GM18861 (cell line): ENCODE results near the gene RHOU.

Source experiments
- ATAC-seq: cut with Tn5 transposase; IDR thresholded peaks from one replicate; pipeline ENCODE4 v1.9.1; 2021; ENCODE audit not compliant: unreplicated experiment

Gene RHOU

DNA sequence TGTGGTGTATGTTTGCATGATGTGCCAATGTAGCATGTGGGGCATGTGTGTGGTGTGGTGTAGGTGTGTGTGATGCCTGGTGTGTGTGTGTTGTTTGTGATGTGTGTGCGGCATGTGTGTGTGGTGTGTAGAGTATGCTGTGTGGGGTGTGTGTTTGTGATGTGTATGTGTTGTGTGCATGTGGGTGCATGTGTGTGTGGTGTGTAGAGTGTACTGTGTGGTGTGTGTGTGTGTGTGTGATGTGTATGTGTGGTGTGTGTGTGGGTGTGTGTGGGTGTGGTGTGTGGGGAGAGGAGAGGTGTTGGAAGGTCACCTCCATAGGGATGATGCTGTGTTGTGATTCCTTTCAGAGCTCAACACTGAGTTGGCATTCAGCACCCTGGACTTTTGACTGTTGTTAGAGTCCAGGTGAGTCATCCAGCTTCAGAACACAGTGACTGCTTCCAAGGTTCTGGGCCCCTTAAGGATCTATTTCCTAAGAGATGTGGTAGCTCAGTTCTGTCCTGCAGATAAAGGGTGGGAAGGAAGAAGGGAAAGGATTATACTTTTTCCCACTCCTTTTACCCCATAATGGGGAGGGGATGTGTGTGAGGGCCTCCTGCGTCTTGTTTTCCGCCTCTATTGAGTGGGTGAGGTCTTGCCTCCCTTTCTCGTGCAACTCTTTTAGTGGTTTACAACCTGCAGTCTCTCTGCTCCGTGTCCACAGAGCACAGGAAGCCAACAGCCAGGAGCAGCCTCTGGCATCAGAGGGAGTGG lies 47.6 kb downstream of the RHOU start:
- ATAC-seq = no peak

DNA sequence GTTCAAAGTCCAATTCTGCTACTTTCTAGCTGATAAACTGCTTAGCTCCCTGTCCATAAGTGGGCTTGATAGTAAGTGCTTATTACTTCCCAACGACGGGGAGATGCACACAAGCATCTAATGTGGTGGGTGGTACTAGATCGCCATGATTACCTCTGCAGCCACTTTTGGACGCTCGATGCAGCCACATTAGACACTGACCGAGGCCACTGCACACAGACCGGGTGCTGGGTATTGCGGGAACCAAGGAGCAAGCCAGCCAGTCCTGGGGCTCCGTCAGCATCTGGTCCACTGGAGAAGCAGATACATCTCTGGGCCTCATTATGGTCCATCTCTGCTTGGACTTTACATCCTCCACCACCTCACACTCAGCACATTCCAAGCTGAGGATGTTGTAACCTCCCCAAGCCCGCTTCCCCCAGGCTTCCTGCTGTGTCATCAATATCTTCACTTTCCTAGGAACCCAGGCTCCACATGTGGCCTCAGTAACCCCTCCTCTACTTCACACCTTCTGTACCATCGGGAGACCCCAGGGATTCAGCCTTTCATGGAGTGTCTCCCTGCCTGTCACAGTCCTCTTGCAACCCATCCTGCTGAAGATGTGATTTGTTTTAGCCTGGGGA lies 48.2 kb downstream of the RHOU start:
- no peak for ATAC-seq

DNA sequence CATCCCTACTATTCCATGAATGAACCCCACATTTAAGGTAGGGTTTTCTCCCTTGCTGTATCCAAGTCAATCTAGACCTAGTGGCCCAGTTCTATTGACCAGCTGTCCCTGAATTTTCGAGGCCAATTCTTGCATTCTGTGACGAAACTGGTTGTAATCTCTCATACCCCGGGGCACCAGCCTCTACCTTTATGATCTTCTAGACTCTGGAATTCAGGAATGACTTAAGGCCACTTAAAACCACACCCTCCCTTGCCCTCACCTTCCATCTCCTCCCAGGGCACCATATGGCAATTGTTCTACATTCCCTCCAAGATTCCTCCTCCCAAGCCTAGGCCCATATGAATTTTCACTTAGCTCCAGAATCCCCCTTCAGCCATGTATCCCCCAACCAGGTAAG lies 48.9 kb downstream of the RHOU start:
- ATAC-seq = no peak

DNA sequence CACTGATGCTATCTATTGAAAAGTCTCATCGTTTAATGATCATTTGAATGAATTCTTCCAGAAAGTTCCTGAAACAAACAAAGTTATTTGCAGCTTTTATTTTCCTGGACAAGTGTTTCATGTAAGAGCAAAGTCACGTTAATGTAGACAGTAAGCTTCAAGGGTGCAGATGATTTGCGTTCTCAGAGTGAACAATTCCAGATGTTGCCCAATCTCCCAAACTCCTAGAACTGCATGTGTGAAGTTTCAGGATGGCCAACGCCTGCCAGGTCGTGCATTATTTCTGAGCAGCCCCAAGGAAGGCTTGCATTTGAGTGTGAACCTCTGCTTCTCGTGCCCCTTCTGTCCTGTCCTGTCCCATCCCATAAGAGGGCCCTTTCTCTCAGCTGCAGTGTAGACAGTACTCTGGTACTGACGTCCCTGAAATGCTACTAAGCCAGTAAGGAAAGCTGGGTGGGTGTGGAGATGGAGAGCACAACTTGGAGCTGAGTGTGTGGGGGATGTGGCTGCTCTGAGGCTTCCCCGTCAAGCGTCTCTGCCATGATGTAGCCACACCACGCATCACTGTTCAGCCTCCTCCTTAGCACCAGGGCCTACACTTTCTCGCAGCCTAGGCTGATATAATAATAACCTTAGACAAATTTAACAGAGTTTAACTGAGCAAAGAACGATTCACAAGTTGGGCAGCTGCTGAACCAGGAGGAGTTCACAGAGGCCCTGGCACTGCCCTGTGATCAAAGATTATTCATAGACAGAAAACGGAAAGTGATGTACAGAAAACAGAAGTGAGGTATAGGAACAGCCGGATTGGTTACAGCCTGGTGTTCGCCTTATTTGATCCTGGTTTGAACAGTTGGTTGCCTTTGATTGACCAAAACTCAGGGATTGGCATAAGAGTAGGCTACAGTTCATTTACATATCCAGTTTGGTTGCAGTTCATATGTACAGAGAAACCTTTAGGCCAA lies 50.4 kb downstream of the RHOU start:
- no peak for ATAC-seq

DNA sequence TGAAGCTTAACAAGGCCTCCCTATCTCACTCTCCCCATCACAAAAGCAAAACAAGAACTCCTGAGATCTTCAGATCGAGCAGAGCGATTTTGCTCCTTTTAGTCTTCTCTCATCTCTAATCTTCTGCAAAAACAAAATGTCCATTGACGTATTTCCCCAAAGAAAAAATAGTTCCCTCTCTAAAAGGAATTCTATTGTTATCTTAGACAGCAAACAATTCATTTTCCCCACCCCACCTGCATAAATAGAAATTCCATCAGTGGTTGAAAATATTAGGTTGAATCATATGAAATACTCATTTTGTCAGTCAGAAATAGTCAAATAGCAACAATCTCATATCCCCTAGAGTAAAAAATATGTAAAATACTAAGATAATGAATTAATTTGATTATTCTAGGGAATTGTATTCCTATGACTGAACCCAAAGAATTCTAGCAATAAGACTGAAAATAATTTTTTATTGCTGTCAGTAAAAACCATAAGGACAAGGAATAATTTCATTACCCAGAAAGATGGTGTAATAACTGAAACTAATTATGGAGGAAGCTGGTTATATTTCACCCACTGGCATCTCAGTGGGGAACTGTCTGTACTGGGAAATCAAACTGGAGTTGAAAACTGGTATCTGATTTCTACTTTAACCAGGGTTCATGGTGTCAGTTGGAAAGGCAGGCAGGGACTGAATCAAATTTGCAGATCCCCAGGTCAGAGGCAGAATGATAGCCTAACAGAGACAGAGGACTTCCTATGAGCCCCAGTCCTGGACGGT lies 51.3 kb downstream of the RHOU start:
- no peak for ATAC-seq

DNA sequence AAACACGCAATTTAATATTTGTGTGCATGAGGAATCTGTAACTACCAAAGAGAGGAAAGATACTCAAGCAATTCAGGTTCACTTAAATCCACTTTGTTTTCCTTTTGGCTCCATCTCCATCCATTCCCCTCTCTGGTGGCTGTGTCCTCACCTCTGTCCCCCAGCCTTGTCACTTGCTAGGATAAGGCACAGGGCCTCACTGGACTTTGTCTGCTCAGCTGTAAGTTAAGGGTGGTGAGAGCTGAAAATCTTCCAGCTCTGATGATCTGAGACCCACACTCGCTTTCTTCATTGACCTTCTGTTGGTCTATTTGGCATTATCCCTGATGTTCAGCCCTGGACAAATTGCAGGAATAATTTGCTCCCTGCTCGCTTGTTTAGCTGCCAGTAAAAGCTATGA lies 56.5 kb downstream of the RHOU start:
- ATAC-seq = no peak

DNA sequence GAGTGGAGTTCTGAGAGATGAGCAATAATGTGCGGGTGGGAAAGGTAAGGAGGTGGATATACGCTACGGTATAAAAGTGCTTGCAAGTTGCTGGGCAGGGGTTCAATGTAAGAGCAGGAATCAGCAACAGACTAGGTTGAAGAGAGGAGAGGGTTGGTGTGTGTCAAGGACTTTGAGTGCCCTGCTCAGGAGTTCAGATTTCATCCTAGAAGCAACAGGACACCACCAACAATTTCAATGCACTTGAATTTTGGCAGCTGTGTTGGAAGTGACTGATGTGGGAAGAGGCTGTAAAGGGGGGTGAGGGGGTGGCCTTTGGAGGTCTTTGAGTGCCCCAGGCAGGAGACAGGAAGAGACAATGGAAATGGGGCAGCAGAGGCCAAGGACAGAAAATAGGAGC lies 57.3 kb downstream of the RHOU start:
- ATAC-seq = no peak

DNA sequence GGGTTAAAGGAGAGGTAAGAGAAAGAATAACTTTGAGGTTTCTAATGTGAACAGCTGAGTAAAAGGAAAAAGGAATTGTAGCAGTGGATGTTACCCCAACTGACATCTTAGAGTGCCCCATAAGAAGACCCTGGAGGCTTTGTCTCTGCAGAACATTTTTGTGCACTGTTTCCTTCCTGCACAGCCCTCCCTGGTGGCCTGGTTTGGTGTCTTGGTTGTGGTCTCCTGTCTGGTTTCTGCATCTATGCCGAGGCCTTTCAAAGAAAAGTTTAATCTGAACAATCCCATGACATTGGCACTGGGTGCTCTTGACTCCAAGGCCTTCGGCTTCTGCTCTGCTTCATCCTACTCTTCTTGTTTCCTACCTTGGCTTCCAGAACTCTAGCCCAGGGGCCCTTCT lies 57.8 kb downstream of the RHOU start:
- no peak for ATAC-seq

DNA sequence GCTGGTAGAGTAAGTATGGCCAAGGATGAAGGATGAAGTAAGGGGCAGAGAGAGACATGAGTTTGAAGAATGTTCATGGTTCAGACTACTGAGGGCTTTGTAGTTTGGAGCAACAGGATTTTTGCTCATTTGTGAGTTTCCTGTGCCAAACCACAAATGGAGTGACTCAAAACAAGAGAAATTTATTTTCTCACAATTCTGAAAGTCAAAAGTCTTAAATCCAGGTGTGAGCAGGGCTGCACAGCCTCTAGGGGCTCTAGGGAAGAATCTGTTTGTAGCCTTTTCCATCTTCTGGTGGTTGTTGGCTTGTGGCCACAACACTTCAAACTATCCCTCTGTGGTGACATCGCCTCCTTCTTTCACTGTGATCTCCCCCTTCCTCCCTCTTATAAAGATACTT lies 58.9 kb downstream of the RHOU start:
- peak; percentile 65 for ATAC-seq

DNA sequence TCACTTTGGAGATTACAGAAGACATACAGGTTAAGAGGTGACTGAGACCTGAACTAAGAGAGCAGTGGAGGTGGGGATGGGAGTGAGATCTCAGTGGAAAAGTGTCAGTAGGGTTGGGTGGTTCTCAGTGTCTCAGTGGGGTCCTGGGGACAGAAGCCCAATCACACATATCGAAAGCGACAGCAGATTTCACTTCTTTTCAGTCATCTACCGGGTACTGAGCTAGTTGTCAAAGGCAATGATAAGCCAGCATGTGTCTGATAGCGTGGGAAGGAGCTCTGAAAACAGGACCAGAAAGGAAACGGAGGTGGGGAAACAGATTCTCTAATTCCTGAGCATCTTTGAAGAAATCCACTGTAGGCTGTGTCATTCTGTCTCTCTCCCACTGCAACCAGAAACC lies 59.5 kb downstream of the RHOU start:
- ATAC-seq = peak; percentile 41

DNA sequence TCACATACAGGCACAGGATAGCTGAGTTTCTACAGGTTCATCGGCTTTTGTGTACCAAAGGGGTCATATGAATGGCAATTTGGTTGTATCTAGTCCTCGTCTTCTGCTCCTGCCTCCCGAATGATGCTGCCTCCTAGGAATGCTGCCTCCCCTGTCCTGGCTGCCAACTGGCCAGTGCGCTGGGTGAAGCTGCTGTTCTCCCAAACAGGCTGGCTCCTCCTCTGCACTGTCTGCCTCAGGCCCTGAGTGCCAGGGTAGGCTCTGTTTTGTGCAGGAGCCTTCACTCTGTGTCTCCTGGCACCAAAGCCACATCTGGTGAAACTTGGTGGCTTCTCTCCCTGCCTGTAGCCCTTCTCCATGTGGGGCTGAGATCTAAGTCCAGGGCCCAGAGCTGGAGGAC lies 60.3 kb downstream of the RHOU start:
- no peak for ATAC-seq
